Raji (cell line): Measurements from ENCODE around the gene KCTD16.

Experiments used
- POLR2A ChIP-seq: IDR thresholded peaks from 2 replicates; pipeline ENCODE4 v1.6.1; 2011; ENCODE audit warnings: low read depth, low read length, control low read depth; ENCODE audit not compliant: insufficient read depth

KCTD16 gene

DNA sequence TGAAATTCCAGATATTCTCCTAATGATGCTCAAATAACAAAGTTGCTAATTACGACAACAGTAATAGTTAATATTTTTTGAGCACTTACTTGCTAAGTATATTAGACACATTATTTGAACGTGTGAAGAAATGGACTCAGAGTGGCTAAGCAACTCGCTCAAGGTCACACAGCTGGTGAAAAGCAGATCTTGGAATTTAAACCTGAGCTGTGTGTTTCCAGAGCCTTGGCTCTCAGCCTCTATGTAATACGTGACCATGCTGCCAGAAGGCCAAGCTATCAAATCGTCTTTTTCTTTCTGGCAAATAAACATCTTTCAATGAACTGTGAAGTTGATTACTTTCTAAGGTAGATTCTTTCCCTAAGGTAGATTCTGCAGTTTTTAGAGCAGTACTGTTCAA is 61.6 kb downstream of the KCTD16 start:
- no peak for TF ChIP-seq POLR2A

DNA sequence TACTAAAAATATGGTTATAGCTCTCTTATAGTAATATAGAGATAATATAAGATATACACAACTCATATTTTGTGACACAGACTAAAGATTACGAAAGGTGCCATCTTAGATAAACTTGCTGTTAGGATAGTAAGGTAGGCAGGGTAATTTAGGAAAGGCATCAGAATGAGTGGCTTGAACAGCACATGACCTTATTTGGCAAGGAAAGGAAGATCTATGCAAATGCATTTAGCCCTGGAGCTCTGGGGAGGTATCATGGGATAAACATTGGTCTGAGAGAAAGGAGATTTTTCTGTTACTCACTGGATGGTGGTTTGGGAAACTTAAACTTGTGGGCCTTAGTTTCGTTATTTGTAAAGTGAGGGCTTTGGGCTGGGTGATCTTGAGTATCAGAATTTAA is 65.8 kb downstream of the KCTD16 start:
- no peak for TF ChIP-seq POLR2A

DNA sequence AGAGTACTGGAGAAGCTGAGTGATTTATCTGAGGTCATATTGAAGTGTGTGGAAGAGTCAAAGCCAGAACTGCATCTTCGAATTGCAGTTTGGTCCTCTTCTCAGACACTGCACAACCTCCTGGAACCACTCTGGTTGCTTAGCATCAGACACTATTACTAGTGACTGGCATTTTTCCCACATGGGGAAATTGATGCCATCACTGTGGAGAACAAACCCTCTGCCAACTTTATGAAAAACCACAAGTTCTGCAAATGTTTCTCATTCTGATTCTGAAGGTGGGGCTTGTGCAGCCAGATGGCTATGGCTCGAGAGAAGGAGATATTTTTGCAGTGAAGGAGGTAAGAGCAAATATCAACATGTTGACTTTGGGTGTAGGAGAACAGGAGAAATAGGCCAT is 67.2 kb downstream of the KCTD16 start:
- no peak for TF ChIP-seq POLR2A

DNA sequence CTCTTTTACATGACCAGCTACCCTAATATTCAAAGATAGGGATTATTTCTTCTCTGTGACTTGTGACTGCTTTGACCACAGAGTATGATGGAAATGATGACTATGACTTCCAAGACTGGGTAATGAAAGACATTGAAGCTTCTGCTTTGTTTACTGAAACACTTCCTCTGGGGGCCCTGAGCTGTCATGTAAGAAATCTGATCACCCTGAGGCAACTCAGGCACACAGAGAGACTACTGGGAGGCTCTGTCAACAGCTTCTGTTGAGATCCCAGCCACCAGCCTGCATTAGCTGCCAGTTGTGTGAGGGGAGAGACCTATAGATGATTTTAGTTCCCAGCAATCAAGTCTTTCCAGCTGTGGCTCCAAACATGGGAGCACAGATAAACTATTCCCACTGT is 76.5 kb downstream of the KCTD16 start:
- TF ChIP-seq POLR2A = no peak

DNA sequence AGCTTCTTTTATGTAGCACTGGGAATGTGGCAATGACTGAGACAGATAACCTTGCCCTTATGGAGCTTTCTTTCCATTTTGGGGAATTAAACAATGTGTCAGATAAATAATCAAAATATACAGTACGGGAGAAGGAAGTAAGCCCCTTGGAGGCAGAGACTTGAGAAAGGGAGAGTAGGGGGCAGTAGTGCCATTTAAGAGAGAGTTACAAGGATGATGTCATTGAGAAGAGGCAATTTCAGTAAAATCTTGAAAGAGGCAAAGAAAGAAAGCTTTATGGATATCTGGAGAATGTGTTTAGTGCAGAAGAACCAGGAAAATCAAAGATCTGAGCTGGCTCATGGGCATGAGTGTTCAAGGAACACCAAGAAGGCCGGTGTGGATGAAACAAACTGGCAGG is 77.3 kb downstream of the KCTD16 start:
- no peak for TF ChIP-seq POLR2A

GRCh38 chr5:144249755-144250464 is 79.2 kb downstream of the KCTD16 start:
- no peak for TF ChIP-seq POLR2A

DNA sequence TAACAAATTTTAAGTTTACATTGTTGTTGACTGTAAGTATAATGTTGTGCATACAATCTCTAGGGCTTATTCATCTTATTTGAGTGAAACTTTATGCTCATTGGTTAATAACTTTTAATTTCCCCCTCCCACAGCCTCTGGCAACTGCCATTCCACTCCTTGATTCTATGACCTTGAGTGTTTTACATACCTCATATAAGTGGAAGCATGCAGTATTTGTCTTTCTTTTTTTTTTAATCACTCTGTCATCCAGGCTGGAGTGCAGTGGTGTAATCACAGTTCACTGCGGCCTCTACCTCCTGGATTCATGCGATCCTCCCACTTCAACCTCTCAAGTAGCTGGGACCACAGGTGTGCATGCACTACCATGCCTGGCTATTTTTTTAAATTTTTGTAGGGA is 83.9 kb downstream of the KCTD16 start:
- no peak for TF ChIP-seq POLR2A

DNA sequence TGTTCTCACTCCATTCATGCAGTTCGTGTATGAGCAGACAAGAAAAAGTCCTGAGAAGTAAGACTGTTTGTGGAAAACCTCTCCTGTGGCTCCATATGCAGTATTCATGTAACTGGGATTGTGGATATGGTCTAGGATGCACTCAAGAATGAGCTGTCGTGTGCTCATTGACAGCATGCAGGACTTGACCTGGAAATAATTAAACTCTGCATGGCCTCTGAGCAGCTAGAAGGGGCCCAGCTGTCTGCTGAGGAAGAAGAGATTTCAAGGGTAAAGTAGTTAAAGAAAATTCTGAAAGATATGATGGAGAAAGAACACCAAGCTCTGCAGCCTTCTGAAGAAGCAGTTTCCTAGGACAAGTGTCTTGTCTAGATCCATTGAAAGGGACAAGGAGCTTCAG is 89.4 kb downstream of the KCTD16 start:
- TF ChIP-seq POLR2A = no peak

DNA sequence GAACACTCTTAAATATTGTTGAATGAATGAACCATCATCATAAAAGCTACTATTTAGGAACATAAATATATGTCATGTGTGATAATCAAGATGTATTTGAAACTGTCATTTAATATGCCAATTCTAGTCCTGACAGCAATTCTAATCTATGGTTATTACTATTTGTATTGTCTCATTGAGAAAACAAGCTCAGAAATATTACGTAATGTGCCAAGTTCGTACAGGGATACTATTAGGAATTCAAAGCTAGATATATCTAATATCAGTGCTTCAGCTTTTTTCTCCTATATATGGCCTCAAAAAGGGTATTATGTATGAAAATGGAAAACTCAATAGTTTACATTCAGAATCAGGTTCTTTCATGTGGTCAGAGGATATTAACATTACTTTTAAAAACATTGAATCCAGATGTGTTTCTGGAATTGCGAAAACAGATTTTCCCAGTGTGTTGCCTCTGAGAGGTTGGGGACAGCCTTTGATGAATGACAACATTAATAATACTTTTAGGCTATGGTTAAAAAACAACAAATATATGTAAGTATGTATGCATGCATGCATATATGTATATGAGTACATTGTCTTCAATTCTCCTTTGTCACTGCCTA is 95.1 kb downstream of the KCTD16 start:
- TF ChIP-seq POLR2A = no peak

DNA sequence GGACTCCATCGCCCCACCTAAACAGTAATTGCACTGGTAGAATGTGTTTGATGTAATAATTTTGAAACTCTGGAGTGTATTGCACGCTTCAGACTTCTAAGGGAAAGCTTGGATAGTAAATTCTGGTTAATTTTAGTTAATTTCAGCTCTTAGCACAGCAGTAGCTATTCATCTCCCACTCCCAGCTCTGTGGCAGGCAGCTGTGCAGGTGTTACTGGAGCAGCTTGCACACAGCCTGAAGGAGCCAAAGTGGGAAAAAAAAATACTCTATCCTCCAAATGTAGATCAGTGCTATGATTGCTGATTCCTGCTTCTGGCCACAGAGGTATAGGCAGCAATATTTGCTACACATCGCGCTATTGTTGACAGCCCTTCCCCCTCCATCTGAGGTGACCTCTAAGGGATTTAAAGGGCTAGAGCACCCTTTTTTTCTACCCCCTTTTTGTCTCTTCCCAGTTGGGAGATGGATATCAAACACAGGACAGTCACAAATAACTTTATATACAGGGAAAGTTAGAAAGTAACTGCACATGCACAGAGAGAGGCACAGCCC is 97.4 kb downstream of the KCTD16 start:
- no peak for TF ChIP-seq POLR2A

- TF ChIP-seq POLR2A = no peak
These were observed 102.8 kb downstream of the KCTD16 start for GRCh38 chr5:144273232-144274027.

GRCh38 chr5:144275329-144275728 is 104.7 kb downstream of the KCTD16 start:
- TF ChIP-seq POLR2A = no peak

- TF ChIP-seq POLR2A = no peak
These were observed 105.6 kb downstream of the KCTD16 start for GRCh38 chr5:144276034-144276822.

GRCh38 chr5:144281784-144282183 is 111.1 kb downstream of the KCTD16 start:
- no peak for TF ChIP-seq POLR2A

DNA sequence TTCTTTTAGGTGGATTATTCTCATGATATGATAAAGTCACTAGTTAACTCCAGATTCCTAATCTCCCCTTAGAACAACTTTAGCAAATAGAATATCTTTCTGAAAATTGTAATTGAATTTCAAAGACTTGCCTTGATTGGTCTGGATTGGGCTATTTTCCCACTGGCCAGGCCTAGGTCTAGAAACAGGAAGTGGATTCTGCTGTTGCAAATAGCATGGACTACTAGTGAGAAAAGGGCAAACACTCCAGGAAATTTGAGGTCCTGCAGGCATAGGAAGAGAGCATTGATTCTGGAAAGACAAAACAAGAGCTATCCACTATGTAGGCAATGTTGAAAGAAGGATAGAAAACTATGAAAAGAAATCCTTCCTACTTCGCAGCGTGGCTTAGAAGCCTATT is 113.4 kb downstream of the KCTD16 start:
- no peak for TF ChIP-seq POLR2A
